Lower leg skin (tissue), 4 donors: ENCODE results near the gene METTL15. TPM values are rescaled to one million over a fixed set of nuclear protein-coding genes. Genes with fewer than 3 reads are reported as not detected.

ENCODE experiments used
- DNase-seq, 2 donors: peaks; one replicate each; pipeline ENCODE4 v3.0.0-alpha.2; 2019; ENCODE audit warnings: low spot score in 2 of 2
- H3K4me3 ChIP-seq: fragments of 200-600 bp; sonication (generic); 2 replicates; pipeline ENCODE4 v1.5.1; 2017; ENCODE audit warnings: mild to moderate bottlenecking, low read depth; ENCODE audit not compliant: poor library complexity, severe bottlenecking
- CTCF ChIP-seq, 3 donors: fragments of 450-650 bp; IDR thresholded peaks; one replicate each; pipeline ENCODE4 v1.5.1; 2016; ENCODE audit warnings: antibody characterized with exemption in 3 of 3, mild to moderate bottlenecking in 3 of 3, moderate library complexity in 2 of 3
- POLR2A ChIP-seq, 2 donors: fragments of 450-650 bp; IDR thresholded peaks; one replicate each; pipeline ENCODE4 v1.6.1; 2016 to 2017; ENCODE audit warnings: antibody characterized with exemption in 2 of 2, mild to moderate bottlenecking in 1 of 2, moderate library complexity in 1 of 2
- WGBS, 2 donors: methylation state at CpG; one replicate each; pipeline ENCODE4 v1.1.5; 2018; 5-methylcytosine and 5-hydroxymethylcytosine counted together
- intact Hi-C: fragments of 100-400 bp; cut with DNase I; formaldehyde crosslinking; loops from one replicate; pipeline ENCODE4 v1.15.0; 2023; ENCODE audit warnings: low total_unique reads
- total RNA-seq, 4 donors: library from RNA; depleted of rRNA; stranded (reverse); fragments of >200 nt; gene quantifications; one replicate each; pipeline ENCODE4 v1.1.0, GENCODE V29; 2016

The METTL15 gene
- total RNA-seq, 4 donors from 2014 or later = 5.4 to 12.9 (median 8.5) TPM

DNA sequence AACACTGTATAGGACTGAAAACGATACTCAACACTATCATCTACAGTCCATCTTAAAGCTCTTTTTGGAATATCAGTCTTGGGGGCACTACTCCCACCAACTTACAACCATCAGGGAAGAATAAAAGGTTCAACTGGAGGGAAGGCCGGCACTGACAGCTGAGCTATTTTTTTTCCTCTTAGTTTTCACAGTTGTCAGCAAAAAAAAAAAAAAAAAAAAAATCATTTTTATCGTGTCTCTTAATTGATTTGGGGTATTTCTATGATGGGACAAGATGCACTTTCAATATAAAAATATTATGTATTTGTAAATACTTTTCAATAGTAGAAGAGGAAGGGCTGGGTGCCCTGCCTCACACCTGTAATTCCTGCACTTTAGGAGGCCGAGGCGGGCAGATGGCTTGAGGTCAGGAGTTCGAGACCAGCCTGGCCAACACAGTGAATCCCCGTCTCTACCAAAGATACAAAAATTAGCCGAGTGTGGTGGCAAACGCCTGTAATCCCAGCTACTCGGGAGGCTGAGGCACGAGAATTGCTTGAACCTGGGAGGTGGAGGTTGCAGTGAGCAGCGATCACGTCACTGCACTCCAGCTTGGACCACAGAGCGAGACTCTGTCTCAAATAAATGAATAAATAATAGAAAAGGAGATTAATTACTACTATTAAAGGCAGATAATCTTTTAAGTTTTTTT is 1.7 kb upstream of the METTL15 start:
- WGBS, 2 donors = 87 to 89% methylated on average over 14 of the region's 14 CpGs
- intact Hi-C loops = loop anchor here (10.0 kb wide), 1 partner anchor 432 kb away; no protein-coding TSS in a partner anchor
- DNase-seq = no peak
- no peak overlapping the region for H3K4me3 ChIP-seq
- no peak for TF ChIP-seq CTCF (IDR thresholded peaks at IDR 0.05)
- no peak for TF ChIP-seq POLR2A (IDR thresholded peaks at IDR 0.05)

DNA sequence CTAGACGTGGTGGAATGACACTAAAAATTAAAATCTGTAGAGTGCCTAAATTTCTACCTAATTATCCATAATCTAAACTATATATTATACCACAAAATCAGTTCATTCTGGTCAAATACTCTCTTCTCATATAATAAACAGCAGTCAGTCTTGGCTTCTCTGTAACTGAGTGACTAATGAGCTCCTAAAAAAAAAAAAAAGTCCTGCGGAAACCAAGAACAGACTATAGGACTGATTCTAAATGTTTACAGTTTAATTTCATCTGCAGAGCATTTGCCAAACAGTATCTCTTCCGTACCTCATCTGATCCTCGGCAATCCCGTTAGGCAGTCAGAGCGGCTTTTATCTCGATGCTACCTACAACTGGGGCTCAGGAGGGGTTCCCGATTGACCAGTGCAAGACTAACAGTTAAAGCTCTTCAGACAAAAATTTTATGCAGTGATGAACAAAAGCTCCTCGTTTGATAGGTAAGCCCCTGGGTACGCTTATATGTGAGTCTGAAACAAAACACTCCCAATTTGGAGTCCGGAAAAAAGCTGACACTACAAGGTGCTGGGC is 918 bp upstream of the METTL15 start:
- DNase-seq = no peak
- TF ChIP-seq CTCF (IDR thresholded peaks at IDR 0.05) (no peak), POLR2A (IDR thresholded peaks at IDR 0.05) (no peak)
- WGBS, 2 donors = 0 to 1% methylated on average over 11 of the region's 11 CpGs
- H3K4me3 ChIP-seq = peak overlapping the region; percentile 48
- intact Hi-C loops = loop anchor here (10.0 kb wide), 1 partner anchor 432 kb away; no protein-coding TSS in a partner anchor

GRCh38 chr11:28108958-28109357 is 770 bp downstream of the METTL15 start:
- intact Hi-C loops = loop anchor here (10.0 kb wide), 1 partner anchor 434 kb away; no protein-coding TSS in a partner anchor
- 34 to 36% methylated on average over 3 of the region's 3 CpGs for WGBS, 2 donors
- DNase-seq = no peak
- no peak overlapping the region for H3K4me3 ChIP-seq
- TF ChIP-seq POLR2A (IDR thresholded peaks at IDR 0.05) (no peak), CTCF (IDR thresholded peaks at IDR 0.05) (no peak)

DNA sequence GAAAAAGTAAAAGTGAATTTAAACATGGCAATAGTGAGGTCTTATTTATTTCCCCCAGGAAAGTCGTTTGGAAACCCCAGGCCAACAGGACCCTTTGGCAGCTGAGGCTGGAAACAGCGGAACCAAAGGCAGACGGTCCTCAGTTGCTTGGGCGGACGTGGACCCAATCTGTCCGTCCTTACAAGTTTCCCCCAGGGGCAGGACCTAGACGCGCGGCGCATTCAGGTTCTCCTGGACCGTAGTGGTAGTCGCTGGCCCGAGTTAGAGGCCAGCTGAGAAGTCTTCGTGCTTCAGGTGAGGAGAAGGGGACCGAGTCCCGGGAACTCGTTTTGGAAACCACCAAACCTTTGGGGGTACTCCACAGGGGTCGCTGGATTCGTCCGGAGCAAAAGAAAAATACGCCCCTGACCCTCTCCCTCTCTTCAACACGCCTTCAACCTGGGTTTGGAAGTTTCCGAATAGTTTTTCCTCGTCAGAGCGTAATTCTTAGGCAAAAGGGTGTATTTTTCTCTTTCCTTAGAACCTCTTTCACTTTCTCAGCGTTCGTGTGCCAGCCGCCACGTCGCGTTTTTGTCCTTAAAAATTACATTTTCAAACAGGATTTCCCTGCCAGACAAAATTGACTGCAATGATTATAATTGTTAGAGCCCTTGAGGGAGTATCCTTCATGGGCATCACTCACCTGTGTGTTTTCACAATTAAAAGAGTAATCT is 2.1 kb downstream of the METTL15 start:
- intact Hi-C loops = no loop called here
- peak overlapping the region; percentile 38 for H3K4me3 ChIP-seq
- peak; percentile 64 to 95 for DNase-seq
- no peak for TF ChIP-seq POLR2A (IDR thresholded peaks at IDR 0.05)
- no peak for TF ChIP-seq CTCF (IDR thresholded peaks at IDR 0.05)
- 0% methylated on average over 31 of the region's 31 CpGs for WGBS, 2 donors

GRCh38 chr11:28110821-28111200 is 2.6 kb downstream of the METTL15 start:
- intact Hi-C loops = no loop called here

More at GRCh38 chr11:28110821-28111200, 2.6 kb downstream of the METTL15 start:
- no peak for DNase-seq
- H3K4me3 ChIP-seq = peak overlapping the region; percentile 38
- TF ChIP-seq POLR2A (IDR thresholded peaks at IDR 0.05) = no peak
- TF ChIP-seq CTCF (IDR thresholded peaks at IDR 0.05) = no peak
